ENCODE measurements around the gene INSRR.

- no peak for TF ChIP-seq CTCF (IDR thresholded peaks at IDR 0.05)
- no peak for TF ChIP-seq ATF2 (CRISPR knock-in tag; IDR thresholded peaks at IDR 0.05; ENCODE audit: borderline replicate concordance, low read depth)
Observed at GRCh38 chr1:156860628-156861423, 1.9 kb upstream of the INSRR start, which contains the start of gene NTRK1.
